Subcutaneous abdominal adipose tissue (tissue), 5 donors: Measurements from ENCODE around the gene METAP1D.
"Not testable (repeated sequence)": the region's sequence is repeated elsewhere in the genome, so short reads cannot be mapped to it uniquely, and the experiment has no call there.

Experiments
- H3K27ac ChIP-seq: one replicate; pipeline ENCODE4 v1.7.0; 2013; ENCODE audit warnings: low read depth, mild to moderate bottlenecking, inconsistent platforms, low read length, moderate library complexity
- H3K27me3 ChIP-seq, 5 donors: one replicate each; pipeline ENCODE4 v1.7.0; 2013; ENCODE audit warnings: low read length in 5 of 5, inconsistent platforms in 1 of 5; ENCODE audit not compliant: control insufficient read depth in 5 of 5, insufficient read depth in 4 of 5
- H3K36me3 ChIP-seq, 5 donors: one replicate each; pipeline ENCODE4 v1.7.0; 2013; ENCODE audit warnings: low read length in 5 of 5; ENCODE audit not compliant: control insufficient read depth in 5 of 5, insufficient read depth in 5 of 5
- H3K4me1 ChIP-seq, 5 donors: one replicate each; pipeline ENCODE4 v1.7.0; 2013; ENCODE audit warnings: low read length in 5 of 5, mild to moderate bottlenecking in 3 of 5, moderate library complexity in 1 of 5; ENCODE audit not compliant: control insufficient read depth in 5 of 5, insufficient read depth in 5 of 5
- H3K4me3 ChIP-seq, 5 donors: one replicate each; pipeline ENCODE4 v1.7.0; 2013; ENCODE audit warnings: low read length in 5 of 5, low read depth in 1 of 5
- H3K9ac ChIP-seq, 5 donors: one replicate each; pipeline ENCODE4 v1.7.0; 2013; ENCODE audit warnings: low read length in 5 of 5, mild to moderate bottlenecking in 4 of 5, moderate library complexity in 3 of 5
- H3K9me3 ChIP-seq, 5 donors: one replicate each; pipeline ENCODE4 v1.7.0; 2013; ENCODE audit warnings: low read length in 5 of 5; ENCODE audit not compliant: control insufficient read depth in 5 of 5
- donor health status: healthy.
- donor health status: healthy.
- donor health status: healthy.
- donor health status: healthy.
- donor health status: healthy.

The METAP1D gene

GRCh38 chr2:171991027-171991426 is 8.7 kb upstream of the METAP1D start:
- no peaks in the 10 kb centered on the region for H3K36me3 ChIP-seq
- H3K9ac ChIP-seq = no peak overlapping the region
- no peaks in the 10 kb centered on the region for H3K4me1 ChIP-seq
- no peaks in the 10 kb centered on the region for H3K27me3 ChIP-seq
- H3K27ac ChIP-seq = no peak overlapping the region
- H3K9me3 ChIP-seq = no peaks in the 10 kb centered on the region
- H3K4me3 ChIP-seq = no peak overlapping the region

GRCh38 chr2:171995586-171995985 is 4.2 kb upstream of the METAP1D start:
- Histone ChIP-seq H3K9ac (no peak overlapping the region), H3K27me3 (no peaks in the 10 kb centered on the region), H3K36me3 (no peaks in the 10 kb centered on the region), H3K9me3 (no peaks in the 10 kb centered on the region), H3K4me1 (peaks cover 3 to 14% (median 13%) of the 10 kb centered on the region in 5 donors), H3K4me3 (no peak overlapping the region), H3K27ac (no peak overlapping the region)

GRCh38 chr2:171996021-171996420 is 3.7 kb upstream of the METAP1D start:
- H3K9me3 ChIP-seq = no peaks in the 10 kb centered on the region
- peaks cover 3 to 15% (median 14%) of the 10 kb centered on the region in 5 donors for H3K4me1 ChIP-seq
- H3K27ac ChIP-seq = no peak overlapping the region
- H3K36me3 ChIP-seq = no peaks in the 10 kb centered on the region
- no peaks in the 10 kb centered on the region for H3K27me3 ChIP-seq
- H3K9ac ChIP-seq = no peak overlapping the region
- no peak overlapping the region for H3K4me3 ChIP-seq

- not testable (repeated sequence) for H3K4me3 ChIP-seq, H3K9me3 ChIP-seq, H3K27me3 ChIP-seq, H3K36me3 ChIP-seq, H3K9ac ChIP-seq, H3K27ac ChIP-seq
- H3K4me1 ChIP-seq = peaks cover 3 to 15% (median 14%) of the 10 kb centered on the region in 5 donors
These were observed 2.7 kb upstream of the METAP1D start for GRCh38 chr2:171997031-171997430.

- Histone ChIP-seq H3K9ac (peak overlapping the region in 3 of 5 donors; percentile 28 to 67 (median 32)), H3K4me1 (peaks cover 3 to 15% (median 14%) of the 10 kb centered on the region in 5 donors), H3K27ac (no peak overlapping the region), H3K4me3 (peak overlapping the region; percentile 75 to 100 (median 96)), H3K9me3 (no peaks in the 10 kb centered on the region), H3K36me3 (no peaks in the 10 kb centered on the region), H3K27me3 (no peaks in the 10 kb centered on the region)
These were observed 592 bp upstream of the METAP1D start for GRCh38 chr2:171999161-171999560.

GRCh38 chr2:172000696-172001361 is 1.1 kb downstream of the METAP1D start:
- Histone ChIP-seq H3K27me3 (no peaks in the 10 kb centered on the region), H3K4me3 (peak overlapping the region in 4 of 5 donors; percentile 95 to 100 (median 100)), H3K9ac (peak overlapping the region in 1 of 5 donors; percentile 93), H3K4me1 (peaks cover 3 to 15% (median 14%) of the 10 kb centered on the region in 5 donors), H3K36me3 (no peaks in the 10 kb centered on the region), H3K9me3 (no peaks in the 10 kb centered on the region), H3K27ac (no peak overlapping the region)

- Histone ChIP-seq H3K9me3 (no peaks in the 10 kb centered on the region), H3K27ac (no peak overlapping the region), H3K4me3 (no peak overlapping the region), H3K27me3 (no peaks in the 10 kb centered on the region), H3K36me3 (no peaks in the 10 kb centered on the region), H3K9ac (no peak overlapping the region), H3K4me1 (no peaks in the 10 kb centered on the region)
These were observed 7.6 kb downstream of the METAP1D start for GRCh38 chr2:172007372-172007771.

GRCh38 chr2:172009823-172010222 is 10.1 kb downstream of the METAP1D start:
- no peaks in the 10 kb centered on the region for H3K27me3 ChIP-seq
- H3K4me3 ChIP-seq = no peak overlapping the region
- no peaks in the 10 kb centered on the region for H3K9me3 ChIP-seq
- H3K27ac ChIP-seq = no peak overlapping the region
- H3K9ac ChIP-seq = no peak overlapping the region
- no peaks in the 10 kb centered on the region for H3K4me1 ChIP-seq
- H3K36me3 ChIP-seq = no peaks in the 10 kb centered on the region

- Histone ChIP-seq H3K9me3 (no peaks in the 10 kb centered on the region), H3K9ac (no peak overlapping the region), H3K4me1 (no peaks in the 10 kb centered on the region), H3K27ac (no peak overlapping the region), H3K27me3 (no peaks in the 10 kb centered on the region), H3K4me3 (no peak overlapping the region), H3K36me3 (no peaks in the 10 kb centered on the region)
These were observed 12.2 kb downstream of the METAP1D start for GRCh38 chr2:172011812-172012575.

GRCh38 chr2:172012677-172013391 is 13.1 kb downstream of the METAP1D start:
- Histone ChIP-seq H3K9ac (no peak overlapping the region), H3K9me3 (no peaks in the 10 kb centered on the region), H3K27ac (no peak overlapping the region), H3K4me3 (no peak overlapping the region), H3K4me1 (no peaks in the 10 kb centered on the region), H3K36me3 (no peaks in the 10 kb centered on the region), H3K27me3 (no peaks in the 10 kb centered on the region)
